HEK293 (cell line): ENCODE results near the gene NPIPB2.

Source experiments
- CTCF ChIA-PET: fragments of 350-600 bp; formaldehyde crosslinking; extraction: SDS; loops from one replicate; lab custom pipeline; 2021; ENCODE audit warnings: antibody characterized with exemption; lab: Yijun Ruan, JAX
- POLR2A ChIA-PET: fragments of 300-600 bp; formaldehyde crosslinking; extraction: SDS; loops from one replicate; lab custom pipeline; 2020; ENCODE audit warnings: antibody characterized with exemption, inconsistent platforms; lab: Yijun Ruan, JAX
- H3K27ac ChIP-seq: fragments of 200-500 bp; sonication (Bioruptor generic); 2 replicates; pipeline ENCODE4 v1.5.1; 2014; ENCODE audit warnings: low read depth, low read length, control low read depth, inconsistent platforms; ENCODE audit errors: extremely low read depth
- H3K36me3 ChIP-seq, 2 experiments: fragments of 200-500 bp in 1 of 2; sonication (Bioruptor generic) in 1 of 2; 1 replicate in 1 of 2; 2 replicates in 1 of 2; pipeline ENCODE4 v1.5.1; 2014 to 2017; ENCODE audit warnings: inconsistent platforms in 2 of 2, low read length in 2 of 2; ENCODE audit not compliant: control insufficient read depth in 2 of 2, insufficient read depth in 1 of 2
- H3K4me1 ChIP-seq: fragments of 200-500 bp; sonication (Bioruptor generic); 2 replicates; pipeline ENCODE4 v1.5.1; 2014; ENCODE audit warnings: mild to moderate bottlenecking, low read length, inconsistent platforms; ENCODE audit not compliant: control insufficient read depth, insufficient read depth
- H3K4me3 ChIP-seq: 2 replicates; pipeline ENCODE4 v1.5.1; 2011; ENCODE audit warnings: low read depth, mild to moderate bottlenecking, control low read depth, low read length, moderate library complexity
- H3K9me3 ChIP-seq: fragments of 200-500 bp; sonication (Bioruptor generic); 2 replicates; pipeline ENCODE4 v1.5.1; 2014; ENCODE audit warnings: low read depth, low read length, inconsistent platforms; ENCODE audit not compliant: control insufficient read depth, insufficient read depth
- ELK4 ChIP-seq: IDR thresholded peaks from 2 replicates; pipeline ENCODE4 v1.6.1; 2011; ENCODE audit warnings: mild to moderate bottlenecking, low read depth, low read length, borderline replicate concordance
- GLI4 ChIP-seq: fragments of 450-650 bp; formaldehyde crosslinking; IDR thresholded peaks from 2 replicates; pipeline ENCODE4 v1.5.1; 2016; ENCODE audit warnings: missing biosample characterization, missing genetic modification characterization
- GLIS2 ChIP-seq: fragments of 450-650 bp; formaldehyde crosslinking; IDR thresholded peaks from 2 replicates; pipeline ENCODE4 v1.5.1; 2016; ENCODE audit warnings: missing biosample characterization, missing genetic modification characterization
- KLF17 ChIP-seq: fragments of 450-650 bp; formaldehyde crosslinking; IDR thresholded peaks from 2 replicates; pipeline ENCODE4 v1.5.1; 2016; ENCODE audit warnings: missing biosample characterization, missing genetic modification characterization
- SP7 ChIP-seq: fragments of 450-650 bp; formaldehyde crosslinking; IDR thresholded peaks from 2 replicates; pipeline ENCODE4 v1.5.1; 2016; ENCODE audit warnings: missing biosample characterization, missing genetic modification characterization
- WT1 ChIP-seq: fragments of 450-650 bp; formaldehyde crosslinking; IDR thresholded peaks from 2 replicates; pipeline ENCODE4 v1.5.1; 2016; ENCODE audit warnings: missing biosample characterization, missing genetic modification characterization
- ZBTB1 ChIP-seq: fragments of 450-650 bp; formaldehyde crosslinking; IDR thresholded peaks from 2 replicates; pipeline ENCODE4 v1.5.1; 2016; ENCODE audit warnings: missing biosample characterization, missing genetic modification characterization
- ZBTB48 ChIP-seq: fragments of 450-650 bp; formaldehyde crosslinking; IDR thresholded peaks from 2 replicates; pipeline ENCODE4 v1.5.1; 2016; ENCODE audit warnings: missing biosample characterization, missing genetic modification characterization
- ZBTB7A ChIP-seq: fragments of 450-650 bp; formaldehyde crosslinking; IDR thresholded peaks from 2 replicates; pipeline ENCODE4 v1.5.1; 2016; ENCODE audit warnings: low read depth, missing biosample characterization, missing genetic modification characterization
- ZEB2 ChIP-seq: fragments of 450-650 bp; formaldehyde crosslinking; IDR thresholded peaks from 2 replicates; pipeline ENCODE4 v1.5.1; 2016; ENCODE audit warnings: missing biosample characterization, missing genetic modification characterization
- ZNF121 ChIP-seq: fragments of 450-650 bp; formaldehyde crosslinking; IDR thresholded peaks from 2 replicates; pipeline ENCODE4 v1.5.1; 2016; ENCODE audit warnings: missing biosample characterization, missing genetic modification characterization
- ZNF140 ChIP-seq: fragments of 450-650 bp; formaldehyde crosslinking; IDR thresholded peaks from 2 replicates; pipeline ENCODE4 v1.5.1; 2016; ENCODE audit warnings: missing biosample characterization, missing genetic modification characterization
- ZNF148 ChIP-seq: fragments of 450-650 bp; formaldehyde crosslinking; IDR thresholded peaks from 2 replicates; pipeline ENCODE4 v1.5.0; 2017; ENCODE audit warnings: missing biosample characterization, missing genetic modification characterization, borderline replicate concordance
- ZNF19 ChIP-seq: fragments of 450-650 bp; formaldehyde crosslinking; IDR thresholded peaks from 2 replicates; pipeline ENCODE4; 2016; ENCODE audit warnings: missing biosample characterization, missing genetic modification characterization, low read depth
- ZNF266 ChIP-seq: fragments of 450-650 bp; formaldehyde crosslinking; IDR thresholded peaks from 2 replicates; pipeline ENCODE4 v1.5.1; 2016; ENCODE audit warnings: missing biosample characterization, missing genetic modification characterization, low read depth
- ZNF280D ChIP-seq: fragments of 450-650 bp; formaldehyde crosslinking; IDR thresholded peaks from 2 replicates; pipeline ENCODE4 v1.5.1; 2016; ENCODE audit warnings: missing biosample characterization, missing genetic modification characterization
- ZNF366 ChIP-seq: fragments of 450-650 bp; formaldehyde crosslinking; conservative IDR thresholded peaks from 2 replicates; pipeline ENCODE4 v1.5.1; 2016; ENCODE audit warnings: missing biosample characterization, missing genetic modification characterization
- ZNF433 ChIP-seq: fragments of 450-650 bp; formaldehyde crosslinking; IDR thresholded peaks from 2 replicates; pipeline ENCODE4 v1.5.1; 2016; ENCODE audit warnings: missing biosample characterization, missing genetic modification characterization, low read depth
- ZNF530 ChIP-seq: fragments of 450-650 bp; formaldehyde crosslinking; IDR thresholded peaks from 2 replicates; pipeline ENCODE4 v1.5.1; 2016; ENCODE audit warnings: low read depth, missing biosample characterization, missing genetic modification characterization
- ZNF623 ChIP-seq: fragments of 450-650 bp; formaldehyde crosslinking; IDR thresholded peaks from 2 replicates; pipeline ENCODE4 v1.5.1; 2016; ENCODE audit warnings: missing biosample characterization, missing genetic modification characterization
- ZNF664 ChIP-seq: fragments of 450-650 bp; formaldehyde crosslinking; IDR thresholded peaks from 2 replicates; pipeline ENCODE4 v1.5.1; 2016; ENCODE audit warnings: missing biosample characterization, missing genetic modification characterization
- ZNF776 ChIP-seq: fragments of 450-650 bp; formaldehyde crosslinking; IDR thresholded peaks from 2 replicates; pipeline ENCODE4 v1.5.0; 2017; ENCODE audit warnings: missing biosample characterization, missing genetic modification characterization, borderline replicate concordance
- ZNF830 ChIP-seq: fragments of 450-650 bp; IDR thresholded peaks from 2 replicates; pipeline ENCODE4 v1.5.0; 2018; ENCODE audit warnings: missing biosample characterization, missing genetic modification characterization, low read depth, mild to moderate bottlenecking, moderate library complexity
- ZSCAN23 ChIP-seq: fragments of 450-650 bp; formaldehyde crosslinking; IDR thresholded peaks from 2 replicates; pipeline ENCODE4 v1.5.1; 2016; ENCODE audit warnings: missing biosample characterization, missing genetic modification characterization
- ZXDB ChIP-seq: fragments of 450-650 bp; formaldehyde crosslinking; IDR thresholded peaks from 2 replicates; pipeline ENCODE4 v1.5.1; 2016; ENCODE audit warnings: missing biosample characterization, missing genetic modification characterization

The NPIPB2 gene

GRCh38 chr16:11892761-11893160 lies 49.1 kb downstream of the NPIPB2 start (continued):
- no peak for TF ChIP-seq KLF17 (tag by site-specific recombination)

- ChIA-PET CTCF (no interaction called here), POLR2A (no interaction called here)
- Histone ChIP-seq H3K36me3 (peaks cover 57 to 80% of the 10 kb centered on the region in 2 experiments), H3K4me3 (no peak overlapping the region), H3K9me3 (no peaks in the 10 kb centered on the region), H3K4me1 (no peaks in the 10 kb centered on the region), H3K27ac (no peak overlapping the region)
- TF ChIP-seq ZNF140 (tag by site-specific recombination): no peak
- TF ChIP-seq ZNF280D (tag by site-specific recombination): no peak
- TF ChIP-seq ZNF830 (tag by site-specific recombination): no peak
- TF ChIP-seq ZNF366: no peak
- no peak for TF ChIP-seq WT1
- TF ChIP-seq GLIS2 (tag by site-specific recombination): no peak
- no peak for TF ChIP-seq ZNF266 (tag by site-specific recombination)
- TF ChIP-seq ZBTB1: no peak
- no peak for TF ChIP-seq ZNF19
- no peak for TF ChIP-seq ZNF530 (tag by site-specific recombination)
- TF ChIP-seq ZNF148: no peak
- TF ChIP-seq ZSCAN23 (tag by site-specific recombination): no peak
- no peak for TF ChIP-seq SP7 (tag by site-specific recombination)
Observed at GRCh38 chr16:11890231-11890965, 51.4 kb downstream of the NPIPB2 start.

- peaks cover 52 to 81% of the 10 kb centered on the region in 2 experiments for H3K36me3 ChIP-seq
- TF ChIP-seq ZNF121 (tag by site-specific recombination) (no peak), ZEB2 (no peak), GLI4 (tag by site-specific recombination) (no peak), KLF17 (tag by site-specific recombination) (no peak), ZNF433 (tag by site-specific recombination) (no peak), ZBTB48 (no peak), ZNF776 (tag by site-specific recombination) (no peak), ZNF623 (tag by site-specific recombination) (no peak), ZNF664 (tag by site-specific recombination) (no peak), ZBTB7A (tag by site-specific recombination) (no peak), ELK4 (no peak), GLIS2 (tag by site-specific recombination) (no peak), ZXDB (tag by site-specific recombination) (no peak)
Observed at GRCh38 chr16:11886881-11887280, 55.0 kb downstream of the NPIPB2 start.

More at GRCh38 chr16:11886881-11887280, 55.0 kb downstream of the NPIPB2 start:
- H3K4me3 ChIP-seq: no peak overlapping the region
- H3K27ac ChIP-seq: no peak overlapping the region
- POLR2A ChIA-PET: no interaction called here
- no peaks in the 10 kb centered on the region for H3K4me1 ChIP-seq
- no peaks in the 10 kb centered on the region for H3K9me3 ChIP-seq
- CTCF ChIA-PET: interaction anchor here (0.7 kb wide), 1 partner anchor 96 kb away, joined by 7 read pairs; no protein-coding TSS in a partner anchor
